HG03159 (cell line): Measurements from ENCODE around the gene TCOF1.
"Not testable (repeated sequence)": the region's sequence is repeated elsewhere in the genome, so short reads cannot be mapped to it uniquely, and the experiment has no call there.

Experiments used
- ATAC-seq: cut with Tn5 transposase; IDR thresholded peaks from one replicate; pipeline ENCODE4 v1.9.1; 2021; ENCODE audit warnings: mild to moderate bottlenecking, moderate library complexity; ENCODE audit not compliant: unreplicated experiment

The TCOF1 gene

GRCh38 chr5:150413902-150414790 is 56.6 kb downstream of the TCOF1 start:
- not testable (repeated sequence) for ATAC-seq

- peak; percentile 57 for ATAC-seq
Observed at GRCh38 chr5:150419630-150420270, 62.3 kb downstream of the TCOF1 start.

- no peak for ATAC-seq
Observed at GRCh38 chr5:150422075-150422474, 64.6 kb downstream of the TCOF1 start.

- ATAC-seq: no peak
Observed at GRCh38 chr5:150422758-150423157, 65.3 kb downstream of the TCOF1 start.

- ATAC-seq: not testable (repeated sequence)
Observed at GRCh38 chr5:150426165-150426564, 68.7 kb downstream of the TCOF1 start.

- no peak for ATAC-seq
Observed at GRCh38 chr5:150428106-150428876, 70.8 kb downstream of the TCOF1 start.

GRCh38 chr5:150428978-150429377 is 71.5 kb downstream of the TCOF1 start:
- ATAC-seq: no peak

GRCh38 chr5:150429410-150429873 is 71.9 kb downstream of the TCOF1 start:
- ATAC-seq: peak; percentile 68

- no peak for ATAC-seq
Observed at GRCh38 chr5:150431048-150431447, 73.6 kb downstream of the TCOF1 start.

- ATAC-seq: no peak
Observed at GRCh38 chr5:150431574-150431973, 74.1 kb downstream of the TCOF1 start.

- ATAC-seq: no peak
Observed at GRCh38 chr5:150434464-150434863, 77.0 kb downstream of the TCOF1 start.

- peak; percentile 87 for ATAC-seq
Observed at GRCh38 chr5:150436141-150436680, 78.7 kb downstream of the TCOF1 start.

- no peak for ATAC-seq
Observed at GRCh38 chr5:150438873-150439546, 81.5 kb downstream of the TCOF1 start.

- ATAC-seq: no peak
Observed at GRCh38 chr5:150440948-150441812, 83.7 kb downstream of the TCOF1 start.

GRCh38 chr5:150441813-150442698 is 84.6 kb downstream of the TCOF1 start:
- ATAC-seq: no peak

GRCh38 chr5:150442699-150443080 is 85.2 kb downstream of the TCOF1 start:
- ATAC-seq: no peak

GRCh38 chr5:150443242-150444075 is 86.0 kb downstream of the TCOF1 start:
- no peak for ATAC-seq

- no peak for ATAC-seq
Observed at GRCh38 chr5:150444770-150445169, 87.3 kb downstream of the TCOF1 start.
